HCT116 (cell line): ENCODE measurements around the gene GALNT16.

Source experiments
- ATF3 ChIP-seq: IDR thresholded peaks from 2 replicates; pipeline ENCODE4 v1.6.1; 2012
- CEBPB ChIP-seq: IDR thresholded peaks from 2 replicates; pipeline ENCODE4 v1.6.1; 2012; ENCODE audit warnings: low read depth
- EZH2 ChIP-seq: fragments of 200-600 bp; sonication (generic); IDR thresholded peaks from 2 replicates; pipeline ENCODE4 v1.6.1; 2017; ENCODE audit warnings: antibody characterized with exemption, mixed run types
- MAX ChIP-seq: IDR thresholded peaks from 2 replicates; pipeline ENCODE4 v1.6.1; 2012
- POLR2A ChIP-seq: IDR thresholded peaks from 2 replicates; pipeline ENCODE4 v1.7.0; 2011; ENCODE audit warnings: borderline replicate concordance; ENCODE audit not compliant: insufficient read depth, insufficient read length; ENCODE audit errors: extremely low read depth
- ZNF274 ChIP-seq: fragments of 200-500 bp; sonication (Bioruptor generic); IDR thresholded peaks from 2 replicates; pipeline ENCODE4 v1.6.1; 2014; ENCODE audit warnings: mild to moderate bottlenecking, low read depth, low read length, inconsistent platforms

- TF ChIP-seq EZH2: no peak
- TF ChIP-seq POLR2A: no peak
- no peak for TF ChIP-seq MAX
- TF ChIP-seq ATF3: no peak
- TF ChIP-seq CEBPB: no peak
- no peak for TF ChIP-seq ZNF274
Measured at GRCh38 chr14:69339426-69339825, 79.5 kb downstream of the GALNT16 start.
